ENCODE data around the gene FAM13B.

DNA sequence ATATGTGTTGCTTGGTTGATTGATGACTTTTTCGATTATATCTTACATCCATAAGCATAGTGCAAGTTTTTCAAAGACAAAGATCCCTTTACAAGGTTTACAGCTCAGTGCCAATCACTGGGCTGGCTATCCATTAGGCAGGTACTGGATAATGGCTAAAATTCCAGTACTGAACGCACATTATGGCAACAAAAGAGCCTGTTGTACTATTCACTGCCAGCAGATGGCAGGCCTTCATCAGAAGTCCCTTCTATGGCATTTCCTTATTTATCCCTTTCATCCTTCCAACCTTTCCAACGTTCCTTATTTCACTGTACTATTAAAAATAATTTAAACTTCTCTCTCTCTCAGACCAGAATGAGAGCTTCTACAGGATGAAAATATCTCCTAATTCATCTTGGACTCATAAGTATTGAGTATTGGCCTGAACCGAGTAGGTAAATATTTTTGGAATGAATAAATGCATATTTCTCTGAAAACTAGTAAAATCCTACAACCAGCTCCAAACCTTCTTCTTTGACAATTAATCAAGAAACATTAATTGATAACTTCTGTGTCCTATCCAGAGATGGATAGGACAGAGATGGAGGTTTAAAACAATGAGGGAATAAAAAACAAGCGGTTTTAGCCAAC, 44.3 kb upstream of the FAM13B start:
- peak; percentile 80 for TF ChIP-seq CTCF (IDR thresholded peaks at IDR 0.05; ENCODE audit: low read depth, low read length, poor library complexity, severe bottlenecking)
- no peak for TF ChIP-seq EZH2phosphoT487 (IDR thresholded peaks at IDR 0.05; ENCODE audit: borderline replicate concordance, low read length)

All from DOHH2 (cell line).